Mesenteric fat pad (tissue), 1 donor: Measurements from ENCODE around the gene CD74. TPM values are rescaled to one million over a fixed set of nuclear protein-coding genes. Genes with fewer than 3 reads are reported as not detected.
"Not testable (repeated sequence)": the region's sequence is repeated elsewhere in the genome, so short reads cannot be mapped to it uniquely, and the experiment has no call there.

Experiments
- DNase-seq: peaks from one replicate; pipeline ENCODE4 v3.0.0-alpha.2; 2020; ENCODE audit warnings: low spot score
- total RNA-seq: library from RNA; stranded (reverse); fragmentation: NEBNext Ultra II Directional; extraction: Animal tissue kit (Norgen Biotek cat#: 25700); gene quantifications from one replicate; pipeline ENCODE4 v1.2.1, GENCODE V29; 2021
- donor health status: DM: yes; HTN: yes; CAD: no.

The CD74 gene
- total RNA-seq, 1 donor from 2014 or later = 486 TPM

DNA sequence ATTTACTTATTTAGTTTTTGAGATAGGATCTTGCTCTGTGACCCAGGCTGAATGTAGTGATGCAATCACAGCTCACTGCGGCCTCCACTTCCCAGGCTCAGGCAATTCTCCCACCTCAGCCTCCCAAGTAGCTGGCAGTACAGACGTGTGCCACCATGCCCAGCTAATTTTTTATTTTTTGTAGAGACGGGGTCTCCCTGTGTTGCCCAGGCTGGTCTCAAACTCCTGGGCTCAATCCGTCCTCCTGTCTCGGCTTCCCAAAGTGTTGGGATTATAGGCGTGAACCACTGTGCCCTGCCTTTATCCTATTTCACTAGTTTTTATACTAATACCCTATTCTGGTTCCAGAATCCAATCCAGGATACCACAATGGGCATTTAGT is 30.0 kb upstream of the CD74 start:
- no peak for DNase-seq

DNA sequence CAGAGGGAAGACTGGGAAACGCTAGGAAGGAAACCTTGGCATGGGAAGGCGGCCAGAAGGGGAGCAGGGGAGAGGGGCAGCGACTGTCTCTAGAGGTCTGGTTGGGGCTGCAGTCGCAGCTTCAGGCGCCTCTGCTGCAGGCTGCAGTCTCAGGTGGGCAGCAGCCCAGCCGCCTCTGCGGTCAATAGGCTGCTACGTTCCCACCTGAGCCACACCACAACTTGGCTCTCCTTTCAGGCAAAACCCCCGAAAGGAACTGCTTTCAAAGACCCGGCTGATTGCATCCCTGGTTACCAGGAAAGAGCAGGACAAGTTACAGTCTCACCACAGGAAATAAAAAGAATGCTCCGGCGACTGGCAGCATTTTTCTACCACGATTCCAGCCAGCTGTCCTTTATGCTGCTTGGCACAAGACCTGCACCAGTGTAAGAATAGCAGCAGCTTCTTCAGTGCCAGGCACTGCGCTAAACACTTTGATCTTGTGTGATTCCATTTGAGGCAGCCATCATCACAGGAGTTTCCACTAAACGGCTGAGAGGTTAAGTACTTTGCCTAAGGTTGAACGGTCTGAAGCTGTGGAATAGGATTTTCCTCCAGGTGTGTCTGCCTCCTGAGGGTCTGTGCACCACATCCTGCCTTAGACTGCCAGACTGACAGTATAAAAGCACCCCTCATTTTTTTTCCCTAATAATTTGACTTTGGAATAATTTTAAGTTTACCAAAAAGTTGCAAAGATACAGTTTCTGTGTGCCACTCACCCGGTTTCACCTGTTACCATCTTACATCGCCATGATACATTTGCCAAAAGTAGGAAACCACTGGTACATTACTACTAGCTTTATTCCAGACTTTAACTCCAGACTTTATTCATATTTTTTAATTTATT is 29.3 kb upstream of the CD74 start:
- no peak for DNase-seq

DNA sequence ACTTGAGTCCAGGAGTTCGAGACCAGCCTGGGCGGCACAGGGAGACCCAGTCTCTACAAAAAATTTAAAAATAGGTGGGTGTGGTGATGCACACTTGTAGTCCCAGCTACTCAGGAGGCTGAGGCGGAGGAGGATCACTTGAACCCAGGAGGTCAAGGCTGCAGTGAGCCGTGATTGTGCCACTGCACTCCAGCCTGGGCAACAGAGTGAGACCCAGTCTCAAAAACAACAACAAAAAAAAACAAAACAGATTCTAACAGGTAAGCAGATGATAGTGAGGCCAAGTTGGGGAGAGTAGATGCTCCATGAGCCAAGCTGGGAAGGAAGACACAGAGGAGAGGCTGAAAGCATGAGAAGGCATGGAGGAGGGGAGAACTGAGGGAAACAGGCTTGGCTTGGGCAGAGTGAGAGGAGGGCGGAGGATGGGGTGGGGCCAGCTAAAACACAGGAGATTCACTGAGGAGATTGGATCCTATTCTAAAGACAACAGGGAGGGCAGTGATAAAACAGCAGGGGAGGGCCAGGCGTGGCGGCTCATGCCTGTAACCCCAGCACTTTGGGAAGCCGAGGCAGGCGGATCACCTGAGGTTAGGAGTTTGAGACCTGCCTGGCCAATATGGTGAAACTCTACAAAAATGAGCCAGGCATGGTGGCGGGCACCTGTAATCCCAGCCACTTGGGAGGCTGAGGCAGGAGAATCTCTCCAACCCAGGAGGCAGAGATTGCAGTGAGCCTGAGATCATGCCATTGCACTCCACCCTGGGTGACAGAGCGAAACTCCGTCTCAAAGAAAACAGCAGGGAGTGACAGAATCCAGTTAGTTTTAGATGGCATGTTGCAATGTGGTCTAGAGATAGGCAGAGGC is 28.5 kb upstream of the CD74 start:
- no peak for DNase-seq

DNA sequence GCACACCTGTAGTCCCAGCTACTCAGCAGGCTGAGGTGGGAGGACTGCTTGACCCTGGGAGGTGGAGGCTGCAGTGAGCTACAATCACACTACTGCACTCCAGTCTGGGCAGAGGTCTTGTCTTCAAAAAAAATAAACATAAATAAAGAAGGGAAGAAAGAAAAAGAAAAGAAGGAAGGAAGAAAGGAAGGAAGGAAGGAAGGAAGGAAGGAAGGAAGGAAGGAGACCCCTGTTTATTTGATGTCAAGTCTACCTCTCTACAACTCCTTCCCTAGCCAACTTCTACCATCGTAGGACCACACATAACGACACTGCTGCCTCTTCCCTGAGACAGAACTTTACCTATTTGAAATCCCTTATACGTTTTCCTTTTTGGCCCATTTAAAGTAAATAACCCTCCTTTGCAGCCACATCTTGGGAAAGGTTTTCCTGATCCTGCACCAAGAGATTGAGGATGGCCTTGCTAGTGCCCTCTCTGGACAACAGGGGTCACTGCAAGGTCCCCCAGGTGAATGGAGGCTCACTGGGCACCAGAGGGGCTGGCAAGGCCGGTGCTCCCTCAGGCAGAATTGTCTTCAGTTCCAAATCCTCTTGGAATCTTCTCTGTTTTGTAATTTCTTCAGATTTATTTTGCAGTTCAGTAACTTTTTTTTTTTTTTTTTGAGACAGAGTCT is 26.3 kb upstream of the CD74 start:
- DNase-seq = no peak

DNA sequence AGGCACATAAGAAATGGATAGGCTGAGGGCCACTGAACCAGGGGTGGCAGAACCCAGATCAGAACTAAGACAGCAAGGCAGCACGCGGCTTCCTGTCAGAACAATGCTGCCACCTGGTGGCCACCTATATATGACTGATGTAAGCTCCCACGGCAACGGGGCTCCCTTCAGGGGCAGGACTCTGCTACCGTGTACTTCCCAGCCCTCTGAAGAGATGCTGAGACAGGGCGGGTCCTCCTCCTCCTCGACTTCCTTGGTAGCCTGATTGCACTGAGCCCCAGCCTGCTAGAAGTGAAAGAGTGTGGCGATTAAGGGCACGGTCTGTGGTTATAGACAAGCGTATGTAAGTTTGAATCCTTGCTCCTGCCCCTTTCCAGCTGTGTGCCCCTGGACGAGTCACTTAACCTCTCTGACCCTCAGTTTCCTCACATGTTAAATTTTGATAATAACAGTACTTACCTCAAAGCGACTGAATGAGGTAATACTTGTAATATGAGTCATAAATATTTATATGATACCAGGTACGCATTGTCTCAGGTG is 23.5 kb upstream of the CD74 start:
- DNase-seq = peak; percentile 92

DNA sequence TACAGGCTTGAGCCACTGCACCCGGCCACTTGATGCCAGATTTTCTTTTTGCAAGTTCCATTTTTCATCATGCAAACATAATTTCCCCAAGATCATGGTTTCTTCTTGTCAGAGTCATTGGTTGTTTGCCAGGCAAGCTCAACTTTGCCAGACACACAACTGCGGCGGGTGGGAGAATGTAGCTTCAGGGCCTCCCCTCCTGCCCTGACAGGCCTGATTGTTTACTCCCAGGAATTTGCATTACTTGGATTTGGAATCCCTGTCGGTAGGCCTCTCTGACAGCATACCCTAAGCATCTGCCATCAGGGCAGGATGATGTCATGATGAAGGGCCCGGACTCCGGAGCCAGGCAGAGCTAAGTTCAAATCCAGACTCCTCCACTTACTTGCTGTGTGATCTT is 21.8 kb upstream of the CD74 start:
- no peak for DNase-seq

DNA sequence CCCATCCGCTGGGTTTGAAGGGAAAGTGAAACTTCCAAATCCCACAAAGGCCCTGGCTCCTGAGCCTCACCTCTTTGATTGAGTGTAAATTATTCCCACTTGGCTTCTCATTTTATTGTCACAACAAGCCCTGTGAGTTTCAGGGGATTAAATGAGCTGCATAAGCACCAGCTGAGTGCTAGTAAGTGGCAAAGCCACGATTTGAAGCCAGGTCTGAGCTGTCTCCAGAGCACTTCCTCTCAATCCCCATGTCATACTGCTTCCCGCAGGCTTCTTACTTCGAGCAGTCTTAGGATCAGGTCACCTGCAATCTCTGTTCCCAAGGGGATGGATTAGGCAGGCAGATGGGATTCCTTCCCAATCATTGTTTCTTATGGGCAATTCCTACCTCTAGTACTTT is 18.9 kb upstream of the CD74 start:
- DNase-seq = no peak

DNA sequence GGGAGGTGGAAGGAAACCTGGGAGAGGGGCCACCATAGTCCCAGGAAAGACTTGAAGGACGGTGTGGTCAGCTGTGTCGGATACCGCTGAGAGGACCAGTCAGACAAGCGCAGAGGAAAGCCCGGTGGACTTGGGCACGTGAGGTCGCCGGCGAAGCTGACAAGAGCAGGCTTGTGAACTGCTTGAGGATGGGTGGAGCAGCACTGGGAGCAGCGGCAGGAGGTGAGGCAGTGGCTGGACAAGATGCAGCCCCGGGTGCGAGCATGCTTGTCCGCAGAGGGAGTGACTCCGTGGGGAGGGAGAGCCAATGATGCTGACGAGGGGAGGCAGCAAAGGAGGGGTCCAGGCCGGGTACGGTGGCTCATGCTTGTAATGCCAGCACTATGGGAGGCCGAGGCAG is 18.3 kb upstream of the CD74 start:
- no peak for DNase-seq

DNA sequence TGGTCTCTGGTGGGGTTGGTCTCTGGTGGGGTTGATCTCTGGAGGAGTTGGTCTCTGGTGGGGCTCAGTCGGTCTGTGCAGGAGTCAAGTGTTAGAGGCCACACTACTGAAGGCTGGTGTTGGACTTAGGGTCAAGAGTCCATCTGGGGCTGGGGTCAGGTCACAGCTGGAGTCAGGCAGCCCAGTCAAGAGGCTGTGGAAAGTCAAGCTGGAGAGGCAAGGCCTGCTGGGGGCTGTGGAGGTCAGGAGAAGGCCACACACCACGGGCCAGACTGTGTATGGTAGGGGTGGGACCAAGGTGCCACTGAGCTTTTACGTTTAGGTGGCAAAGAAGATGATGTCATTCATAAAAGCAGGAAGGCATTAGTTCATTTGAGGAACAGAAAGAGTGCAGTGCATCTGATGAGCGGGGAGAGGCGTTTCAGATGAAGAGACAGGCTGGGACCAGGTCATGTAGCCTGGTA is 16.7 kb upstream of the CD74 start:
- DNase-seq = no peak

DNA sequence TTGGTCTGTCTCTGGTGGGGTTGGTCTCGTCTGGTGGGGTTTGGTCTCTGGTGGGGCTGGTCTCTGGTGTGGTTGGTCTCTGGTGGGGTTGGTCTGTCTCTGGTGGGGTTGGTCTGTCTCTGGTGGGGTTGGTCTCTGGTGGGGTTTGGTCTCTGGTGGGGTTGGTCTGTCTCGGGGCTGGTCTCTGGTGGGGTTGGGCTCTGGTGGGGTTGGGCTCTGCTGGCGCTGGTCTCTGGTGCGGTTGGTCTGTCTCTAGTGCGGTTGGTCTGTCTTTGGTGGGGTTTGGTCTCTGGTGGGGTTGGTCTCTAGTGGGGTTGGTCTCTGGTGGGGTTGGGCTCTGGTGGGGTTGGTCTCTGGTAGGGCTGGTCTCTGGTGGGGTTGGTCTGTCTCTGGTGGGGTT is 16.3 kb upstream of the CD74 start:
- DNase-seq = no peak

DNA sequence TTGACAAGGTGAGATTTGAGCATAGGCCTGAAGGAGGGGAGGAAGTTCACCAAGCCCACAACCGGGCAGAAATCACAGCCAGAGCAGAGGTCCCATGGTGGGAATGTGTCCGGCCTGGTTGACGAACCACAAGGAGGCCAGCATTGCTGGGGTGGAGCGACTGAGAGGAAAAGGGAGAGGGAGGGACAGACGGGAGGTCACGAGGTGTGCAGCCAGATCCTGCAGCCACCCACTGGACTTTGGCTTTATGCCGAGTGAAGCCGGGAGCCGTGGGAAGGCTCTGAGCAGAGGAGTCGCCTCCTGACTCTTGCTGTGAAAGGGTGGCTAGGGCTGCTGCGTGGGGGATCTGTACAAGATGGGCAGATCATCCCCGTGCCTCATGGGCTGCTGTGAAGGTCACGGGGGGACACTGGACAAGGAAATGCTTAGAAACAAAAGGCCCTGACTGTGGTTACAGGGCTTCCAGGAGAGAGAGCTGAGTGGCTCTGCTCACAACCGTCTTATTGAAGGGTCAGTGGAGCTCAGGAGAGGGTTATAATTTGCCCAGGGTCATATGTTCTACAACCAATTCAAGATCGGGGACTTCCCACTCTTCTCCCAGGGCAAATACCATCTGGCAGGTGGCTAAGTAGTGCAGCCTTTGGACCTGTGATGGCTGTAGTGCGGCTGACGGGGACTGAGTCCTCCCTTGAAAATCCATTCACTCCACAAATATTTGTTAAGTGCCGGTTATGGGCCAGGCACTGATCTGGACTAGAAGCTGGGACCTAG is 15.6 kb upstream of the CD74 start:
- DNase-seq = no peak

DNA sequence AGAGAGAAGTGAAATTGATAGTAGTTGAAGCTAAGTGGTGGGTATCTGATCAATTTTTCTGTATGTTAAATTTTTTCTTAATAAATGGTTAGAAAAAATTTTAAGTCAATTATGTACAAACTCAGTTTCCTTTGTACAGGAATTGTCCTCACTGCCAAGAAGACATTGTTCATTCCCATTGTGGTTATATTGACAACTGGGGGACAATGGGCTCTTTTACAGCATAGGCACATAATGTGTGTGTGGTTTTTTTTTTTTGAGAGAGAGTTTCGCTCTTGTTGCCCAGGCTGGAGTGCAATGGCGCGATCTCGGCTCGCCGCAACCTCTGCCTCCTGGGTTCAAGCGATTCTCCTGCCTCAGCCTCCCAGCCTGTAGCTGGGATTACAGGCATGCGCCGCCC is 13.5 kb upstream of the CD74 start:
- not testable (repeated sequence) for DNase-seq

DNA sequence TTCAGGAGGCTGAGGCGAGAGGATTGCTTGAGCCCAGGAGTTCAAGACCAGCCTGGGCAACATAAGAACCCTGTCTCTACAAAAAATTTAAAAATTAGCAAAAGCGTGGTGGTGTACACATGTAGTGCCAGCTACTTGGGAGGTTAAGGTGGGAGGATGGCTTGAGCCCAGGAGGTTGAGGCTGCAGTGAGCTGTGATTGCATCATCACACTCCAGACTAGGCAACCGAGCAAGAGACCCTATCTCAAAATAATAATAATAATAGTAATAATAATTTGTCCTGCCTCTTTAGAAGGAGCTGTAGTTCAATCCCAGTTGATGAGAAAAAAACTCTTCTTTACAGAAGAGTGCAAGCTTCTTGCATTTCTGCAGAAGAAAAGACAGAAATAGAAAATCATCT is 10.0 kb upstream of the CD74 start:
- DNase-seq = no peak

DNA sequence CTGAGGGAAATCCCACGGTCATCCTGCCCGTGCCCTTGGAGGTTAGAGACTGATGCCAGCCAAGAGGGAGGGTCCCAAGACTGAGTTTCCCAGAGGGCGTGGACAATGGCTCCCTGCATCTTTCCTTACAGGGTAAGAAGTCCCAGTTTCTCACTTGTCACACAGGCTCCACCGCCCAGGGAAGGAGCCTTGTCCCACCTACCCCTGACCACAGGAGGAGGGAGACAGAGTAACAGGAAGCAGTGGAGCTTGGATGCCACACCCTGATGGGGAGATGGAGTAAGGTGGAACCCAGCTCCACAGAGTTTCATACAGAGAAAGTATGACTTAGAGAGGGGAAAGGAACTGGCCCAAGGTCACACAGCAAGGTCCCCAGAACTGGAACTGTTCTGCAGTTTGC is 9.4 kb upstream of the CD74 start:
- no peak for DNase-seq

DNA sequence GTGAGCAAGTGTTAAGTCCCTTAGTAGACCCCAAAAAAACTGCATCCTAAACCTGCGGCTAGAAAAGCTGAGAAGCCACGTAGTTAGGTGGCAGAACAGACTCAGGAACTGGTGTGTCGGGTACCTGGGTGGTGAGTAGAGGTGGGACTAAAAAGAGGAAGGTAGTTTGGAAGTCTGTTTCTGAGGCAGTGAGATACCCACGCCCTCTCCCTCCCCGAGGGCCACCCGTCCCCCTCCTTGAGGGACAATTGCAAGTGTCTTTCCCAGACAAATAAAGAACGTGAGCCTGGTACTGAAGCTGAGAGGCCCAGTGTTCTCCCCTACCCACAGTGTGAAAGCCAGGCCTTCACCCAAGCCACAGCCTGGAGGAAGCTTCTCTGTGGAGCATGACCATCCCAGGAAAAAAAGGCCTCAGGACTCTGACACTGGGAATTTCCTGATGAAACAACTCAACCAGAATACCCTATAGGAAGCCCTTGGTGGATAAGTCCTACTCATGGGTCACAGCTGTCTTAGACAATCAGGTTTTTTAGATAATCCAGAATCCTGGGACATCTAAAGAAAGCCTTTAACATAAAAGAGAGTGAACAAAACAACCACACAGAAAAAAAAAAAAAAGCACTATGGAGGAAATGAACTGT is 7.0 kb upstream of the CD74 start:
- no peak for DNase-seq

DNA sequence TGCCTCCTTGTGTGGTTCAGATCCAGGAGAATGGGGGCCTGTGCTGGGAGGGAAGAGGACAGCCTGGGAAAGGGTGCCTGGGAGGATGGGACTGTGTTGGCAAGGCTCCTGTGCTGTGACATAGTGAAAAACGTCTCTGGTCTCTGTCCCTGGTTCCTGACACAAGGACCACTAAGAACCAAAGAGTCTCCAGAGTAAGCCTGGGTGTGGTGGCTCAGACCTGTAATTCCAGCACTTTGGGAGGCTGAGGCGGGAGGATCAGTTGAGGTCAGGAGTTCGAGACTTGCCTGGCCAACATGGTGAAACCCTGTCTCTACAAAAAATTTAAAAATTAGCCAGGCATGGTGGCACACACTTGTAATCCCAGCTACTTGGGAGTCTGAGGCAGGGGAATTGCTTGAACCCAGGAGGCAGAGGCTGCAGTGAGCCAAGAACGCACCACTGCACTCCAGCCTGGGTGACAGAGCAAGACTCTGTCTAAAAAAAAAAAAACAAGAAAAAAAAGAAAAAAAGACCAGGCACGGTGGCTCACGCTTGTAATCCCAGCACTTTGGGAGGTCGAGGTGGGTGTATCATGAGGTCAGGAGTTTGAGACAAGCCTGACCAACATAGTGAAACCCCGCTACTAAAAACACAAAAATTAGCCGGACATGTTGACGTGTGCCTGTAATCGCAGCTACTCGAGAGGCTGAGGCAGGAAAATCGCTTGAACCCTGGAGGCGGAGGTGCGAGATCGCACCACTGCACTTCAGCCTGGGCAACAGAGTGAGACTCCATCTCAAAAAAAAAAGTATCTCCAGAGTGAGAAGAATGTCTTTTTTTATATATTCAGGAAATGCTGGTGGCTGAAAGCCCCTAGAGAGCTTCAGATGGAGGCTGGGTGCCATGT is 1.4 kb upstream of the CD74 start:
- not testable (repeated sequence) for DNase-seq

DNA sequence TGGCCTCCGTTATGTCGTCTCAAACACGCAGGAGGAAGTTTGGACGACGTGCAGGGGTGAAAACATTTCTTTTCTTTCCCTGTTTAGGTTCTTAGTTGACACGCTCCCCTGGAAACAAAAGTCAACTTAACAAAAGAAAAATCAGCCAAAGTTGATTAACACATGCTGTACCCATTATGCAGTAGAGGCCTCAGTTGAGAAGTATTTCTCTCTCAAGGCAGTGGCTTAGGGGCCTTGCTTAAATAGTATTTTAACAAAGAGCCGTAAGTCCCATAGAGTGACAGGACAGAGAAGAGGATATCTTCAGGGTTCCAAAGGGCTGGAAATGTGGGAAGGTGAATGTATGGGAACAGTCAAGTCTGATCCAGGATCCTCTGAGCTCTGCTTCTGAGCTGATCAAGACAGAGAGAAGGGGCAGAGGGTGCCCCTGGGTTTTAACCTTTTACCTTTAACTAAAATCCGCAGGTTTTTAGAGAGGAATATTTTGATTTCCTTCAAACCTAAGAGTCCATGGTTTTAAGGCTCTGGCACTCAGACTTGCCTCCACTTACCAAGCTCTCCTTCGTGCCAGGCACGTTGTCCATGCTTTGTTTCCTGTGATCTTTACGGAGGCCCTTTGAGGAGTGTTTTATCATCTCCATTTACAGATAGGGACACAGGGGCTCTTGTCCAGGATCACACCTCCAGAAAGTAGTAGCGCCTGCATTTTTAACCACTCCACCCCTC is 629 bp upstream of the CD74 start:
- DNase-seq = no peak

DNA sequence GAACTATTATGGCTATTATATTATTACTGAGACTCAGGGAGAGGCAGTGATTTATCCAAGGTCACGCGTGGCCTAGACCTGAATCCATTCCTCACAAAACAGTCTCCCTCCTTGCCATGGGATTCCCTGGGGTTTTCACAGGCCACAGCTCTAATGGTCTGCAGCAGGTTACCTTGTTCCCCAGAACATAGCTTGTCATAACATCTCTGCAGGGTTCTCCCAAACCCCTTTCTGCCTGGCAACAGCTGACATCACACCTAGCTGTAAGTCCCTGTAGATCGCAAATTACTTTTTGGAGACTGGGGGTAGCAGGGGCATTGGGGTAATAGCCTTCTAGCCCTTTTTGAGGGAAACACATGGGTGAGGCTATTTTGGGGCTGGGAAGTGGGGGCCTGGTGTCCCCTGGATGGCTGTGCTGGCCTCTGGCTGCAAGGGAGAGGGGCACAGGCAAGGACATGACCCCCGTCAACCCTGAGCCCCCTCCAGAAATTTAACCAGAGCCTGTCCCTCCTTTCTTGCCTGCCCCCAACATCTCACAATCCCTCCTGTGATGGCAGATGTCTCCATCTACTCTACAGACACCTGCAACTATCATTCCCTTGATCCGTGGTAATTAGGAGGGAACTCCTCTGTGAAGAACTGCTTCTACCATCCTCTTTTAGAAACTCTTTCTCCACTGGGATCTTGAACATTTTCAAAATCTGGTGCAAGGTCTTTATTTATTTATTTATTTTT is 1.3 kb downstream of the CD74 start:
- DNase-seq = no peak
